Fibroblast of lung (primary cell): ENCODE measurements around the gene BORCS8. TPM values are rescaled to one million over a fixed set of nuclear protein-coding genes. Genes with fewer than 3 reads are reported as not detected.
"Not testable (repeated sequence)": the region's sequence is repeated elsewhere in the genome, so short reads cannot be mapped to it uniquely, and the experiment has no call there.

Experiments
- DNase-seq, 2 donors: peaks; one replicate each; pipeline versions ENCODE4 v3.0.0 to v3.0.0-alpha.2; 2010; ENCODE audit warnings: low read depth in 2 of 2
- H2AFZ ChIP-seq: 2 replicates; pipeline ENCODE4 v1.5.1; 2012; ENCODE audit warnings: low read length, control low read depth, inconsistent platforms
- H3K27ac ChIP-seq: 2 replicates; pipeline ENCODE4 v1.5.1; 2011; ENCODE audit warnings: low read length, control low read depth; ENCODE audit not compliant: insufficient read depth
- H3K27me3 ChIP-seq: 2 replicates; pipeline ENCODE4 v1.5.1; 2011; ENCODE audit warnings: mild to moderate bottlenecking, low read length; ENCODE audit not compliant: control insufficient read depth, insufficient read depth
- H3K36me3 ChIP-seq: 2 replicates; pipeline ENCODE4 v1.5.1; 2011; ENCODE audit warnings: low read length; ENCODE audit not compliant: control insufficient read depth, insufficient read depth
- H3K4me1 ChIP-seq: 2 replicates; pipeline ENCODE4 v1.5.1; 2011; ENCODE audit warnings: low read length; ENCODE audit not compliant: control insufficient read depth, insufficient read depth; ENCODE audit errors: extremely low read depth
- H3K4me2 ChIP-seq: 2 replicates; pipeline ENCODE4 v1.5.1; 2011; ENCODE audit warnings: low read length, control low read depth; ENCODE audit not compliant: insufficient read depth; ENCODE audit errors: extremely low read depth
- H3K4me3 ChIP-seq, 4 experiments: fragments of 200-600 bp in 1 of 4; sonication (generic) in 1 of 4; replicated peaks in 1 of 4; 2 replicates each; pipeline ENCODE4 v1.5.1; 2011 to 2016; ENCODE audit warnings: low read length in 4 of 4, low read depth in 3 of 4, mild to moderate bottlenecking in 3 of 4, control low read depth in 2 of 4, inconsistent platforms in 1 of 4, mixed read lengths in 1 of 4; ENCODE audit not compliant: insufficient read depth in 1 of 4; ENCODE audit errors: control extremely low read depth in 1 of 4
- H3K79me2 ChIP-seq: 2 replicates; pipeline ENCODE4 v1.5.1; 2012; ENCODE audit warnings: mild to moderate bottlenecking, low read length, inconsistent platforms; ENCODE audit not compliant: control insufficient read depth, insufficient read depth
- H3K9ac ChIP-seq: 2 replicates; pipeline ENCODE4 v1.5.1; 2011; ENCODE audit warnings: mild to moderate bottlenecking, low read length, control low read depth; ENCODE audit not compliant: insufficient read depth
- H3K9me3 ChIP-seq: 2 replicates; pipeline ENCODE4 v1.5.1; 2012; ENCODE audit warnings: low read depth, low read length; ENCODE audit not compliant: control insufficient read depth, insufficient read depth
- H4K20me1 ChIP-seq: 2 replicates; pipeline ENCODE4 v1.5.1; 2011; ENCODE audit warnings: low read length; ENCODE audit not compliant: control insufficient read depth, insufficient read depth; ENCODE audit errors: extremely low read depth
- EZH2 ChIP-seq: IDR thresholded peaks from 2 replicates; pipeline ENCODE4 v1.5.1; 2012; ENCODE audit warnings: low read length, control low read depth, mild to moderate bottlenecking; ENCODE audit errors: missing control alignments
- polyA plus RNA-seq, 2 donors: library from polyadenylated mRNA; depleted of rRNA in 1 of 2; stranded (reverse) in 1 of 2; unstranded in 1 of 2; fragments of >200 nt; gene quantifications; 2 replicates each; pipeline ENCODE4 v1.2.1, GENCODE V29; 2011 to 2012; ENCODE audit warnings: missing spikeins in 1 of 2
- total RNA-seq: library from RNA; depleted of rRNA; stranded (reverse); fragments of >200 nt; gene quantifications from 2 replicates; pipeline ENCODE4 v1.2.1, GENCODE V29; 2014
- TF ChIP-seq, protein P1 (sequence below), 2 donors: IDR thresholded peaks in 1 of 2; conservative IDR thresholded peaks in 1 of 2; 1 replicate in 1 of 2; 2 replicates in 1 of 2; pipeline ENCODE4 v1.5.1; 2011 to 2012; ENCODE audit warnings: low read length in 2 of 2, control low read depth in 1 of 2, inconsistent platforms in 1 of 2, low read depth in 1 of 2, mild to moderate bottlenecking in 1 of 2

BORCS8 gene
- total and polyA plus RNA-seq, 2 donors (not counting 1 experiment from before 2014, with no cell fraction given): 10.7 to 13.9 TPM

DNA sequence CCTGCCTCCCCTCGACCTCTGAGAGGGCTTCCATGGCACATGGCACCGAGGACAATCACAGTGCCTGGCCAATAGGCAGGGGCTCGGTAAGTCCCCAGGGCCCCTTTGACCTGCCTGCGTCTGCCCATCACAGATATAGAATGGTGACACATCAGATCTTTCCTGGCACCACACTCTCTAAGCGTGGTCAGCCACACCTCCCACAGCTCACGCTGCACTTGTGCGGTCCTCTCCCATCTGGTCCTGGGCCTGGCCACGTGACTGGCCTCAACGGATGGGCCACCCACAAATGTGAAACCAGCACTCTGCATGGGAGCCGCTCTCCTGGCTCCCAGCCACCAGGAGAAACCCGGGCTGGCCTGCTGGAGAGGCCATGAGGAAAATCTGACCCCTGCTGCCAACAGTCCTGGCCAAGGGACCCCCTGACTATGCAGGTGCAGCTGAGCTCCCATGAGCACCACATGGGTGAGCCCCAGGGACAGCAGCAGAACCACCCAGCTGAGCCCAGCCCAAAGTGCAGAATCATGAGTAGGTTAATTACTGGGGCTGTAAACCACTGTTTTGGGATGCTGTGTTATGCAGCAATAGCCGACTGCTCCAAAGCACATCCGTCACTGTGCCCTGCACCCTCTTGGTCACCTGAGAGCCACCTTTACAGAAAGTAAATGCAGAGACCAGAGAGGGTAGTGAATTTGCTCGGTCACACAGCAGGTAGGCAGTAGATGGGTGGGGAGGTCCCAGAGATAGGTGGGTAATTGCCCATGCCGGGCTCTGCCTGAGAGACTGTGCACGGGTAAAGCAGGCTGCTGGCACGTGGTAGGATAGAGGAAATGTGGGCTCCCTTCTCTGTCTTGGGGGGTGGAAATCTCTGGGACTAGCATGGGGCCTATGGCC, 12.2 kb downstream of the BORCS8 start:
- H3K36me3 ChIP-seq: peaks cover 7% of the 10 kb centered on the region
- no peaks in the 10 kb centered on the region for H3K79me2 ChIP-seq
- H3K4me3 ChIP-seq: no peak overlapping the region
- no peaks in the 10 kb centered on the region for H4K20me1 ChIP-seq
- H3K27ac ChIP-seq: no peak overlapping the region
- H3K9me3 ChIP-seq: no peaks in the 10 kb centered on the region
- H3K4me1 ChIP-seq: no peaks in the 10 kb centered on the region
- no peak overlapping the region for H2AFZ ChIP-seq
- peak in 1 of 2 donors; percentile 22 for DNase-seq
- TF ChIP-seq EZH2: no peak
- TF ChIP-seq, protein P1, sequence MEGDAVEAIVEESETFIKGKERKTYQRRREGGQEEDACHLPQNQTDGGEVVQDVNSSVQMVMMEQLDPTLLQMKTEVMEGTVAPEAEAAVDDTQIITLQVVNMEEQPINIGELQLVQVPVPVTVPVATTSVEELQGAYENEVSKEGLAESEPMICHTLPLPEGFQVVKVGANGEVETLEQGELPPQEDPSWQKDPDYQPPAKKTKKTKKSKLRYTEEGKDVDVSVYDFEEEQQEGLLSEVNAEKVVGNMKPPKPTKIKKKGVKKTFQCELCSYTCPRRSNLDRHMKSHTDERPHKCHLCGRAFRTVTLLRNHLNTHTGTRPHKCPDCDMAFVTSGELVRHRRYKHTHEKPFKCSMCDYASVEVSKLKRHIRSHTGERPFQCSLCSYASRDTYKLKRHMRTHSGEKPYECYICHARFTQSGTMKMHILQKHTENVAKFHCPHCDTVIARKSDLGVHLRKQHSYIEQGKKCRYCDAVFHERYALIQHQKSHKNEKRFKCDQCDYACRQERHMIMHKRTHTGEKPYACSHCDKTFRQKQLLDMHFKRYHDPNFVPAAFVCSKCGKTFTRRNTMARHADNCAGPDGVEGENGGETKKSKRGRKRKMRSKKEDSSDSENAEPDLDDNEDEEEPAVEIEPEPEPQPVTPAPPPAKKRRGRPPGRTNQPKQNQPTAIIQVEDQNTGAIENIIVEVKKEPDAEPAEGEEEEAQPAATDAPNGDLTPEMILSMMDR (conservative IDR thresholded peaks at IDR 0.05 in 1 of 2, IDR thresholded peaks at IDR 0.05 in 1 of 2; ENCODE audit: low read depth in 1 of 2, low read length in 2 of 2): no peak
- H3K4me2 ChIP-seq: no peak overlapping the region
- H3K9ac ChIP-seq: no peak overlapping the region
- no peaks in the 10 kb centered on the region for H3K27me3 ChIP-seq

DNA sequence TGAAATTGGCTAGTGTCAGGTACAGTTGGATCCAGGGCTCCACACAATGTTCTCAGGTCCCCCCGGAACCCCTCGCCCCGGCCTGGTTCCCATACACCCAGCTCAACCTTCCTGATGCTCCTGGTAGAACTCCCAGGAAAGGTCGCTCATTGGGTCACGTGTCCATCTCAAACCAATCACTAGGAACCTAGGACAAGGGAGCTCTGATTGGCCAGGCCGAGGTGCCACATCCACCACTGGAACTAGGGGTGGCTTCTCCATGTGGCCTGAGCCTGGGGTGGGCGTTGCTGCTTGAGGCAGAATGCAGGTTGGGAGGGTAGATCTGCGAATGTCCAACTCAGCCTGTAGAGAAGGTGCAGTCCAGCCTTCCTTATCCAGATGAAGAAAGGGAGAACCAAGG, 15.0 kb downstream of the BORCS8 start:
- H3K4me3 ChIP-seq: no peak overlapping the region
- H3K9me3 ChIP-seq: no peaks in the 10 kb centered on the region
- no peaks in the 10 kb centered on the region for H3K27me3 ChIP-seq
- no peak for TF ChIP-seq EZH2
- TF ChIP-seq, protein P1 (conservative IDR thresholded peaks at IDR 0.05 in 1 of 2, IDR thresholded peaks at IDR 0.05 in 1 of 2; ENCODE audit: low read depth in 1 of 2, low read length in 2 of 2): no peak
- no peaks in the 10 kb centered on the region for H3K79me2 ChIP-seq
- no peaks in the 10 kb centered on the region for H4K20me1 ChIP-seq
- peaks cover 3% of the 10 kb centered on the region for H3K36me3 ChIP-seq
- no peak overlapping the region for H3K9ac ChIP-seq
- no peak for DNase-seq
- no peak overlapping the region for H2AFZ ChIP-seq
- H3K27ac ChIP-seq: no peak overlapping the region
- no peaks in the 10 kb centered on the region for H3K4me1 ChIP-seq
- H3K4me2 ChIP-seq: no peak overlapping the region

DNA sequence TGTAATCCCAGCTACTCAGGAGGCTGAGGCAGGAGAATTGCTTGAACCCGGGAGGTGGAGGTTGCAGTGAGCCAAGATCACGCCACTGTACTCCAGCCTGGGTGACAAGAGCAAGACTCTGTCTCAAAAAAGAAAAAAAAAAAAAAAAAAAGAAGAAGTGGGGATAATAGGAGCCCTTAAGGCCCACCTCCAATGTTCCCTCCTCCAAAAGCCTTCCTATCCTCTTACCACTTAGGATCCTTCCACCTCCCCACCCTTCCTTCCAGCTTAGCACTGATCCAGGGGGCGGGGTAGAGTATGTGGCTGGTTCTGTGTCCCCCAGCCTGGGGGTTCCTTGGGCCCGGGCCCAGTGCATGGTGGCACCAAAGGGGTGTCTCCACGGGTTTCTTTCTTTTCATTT, 18.7 kb downstream of the BORCS8 start:
- not testable (repeated sequence) for H3K4me3 ChIP-seq, H3K4me1 ChIP-seq, H3K9ac ChIP-seq, H3K36me3 ChIP-seq, H3K79me2 ChIP-seq, H3K27ac ChIP-seq, DNase-seq, H3K27me3 ChIP-seq, H4K20me1 ChIP-seq, H3K4me2 ChIP-seq, H3K9me3 ChIP-seq, H2AFZ ChIP-seq
